HT1080 (cell line): ENCODE results near the gene ADAMTSL5. TPM values are rescaled to one million over a fixed set of nuclear protein-coding genes. Genes with fewer than 3 reads are reported as not detected.

Source experiments
- DNase-seq: peaks from one replicate; pipeline ENCODE4 v3.0.0-alpha.2; 2015; ENCODE audit warnings: low read depth
- total RNA-seq: library from RNA; depleted of rRNA; stranded (reverse); fragments of >200 nt; shearing (Covaris generic); gene quantifications from 2 replicates; pipeline ENCODE4 v1.2.3, GENCODE V29; 2014

ADAMTSL5 gene
- total RNA-seq, 1 experiment from 2014 or later: 5.5 TPM

DNA sequence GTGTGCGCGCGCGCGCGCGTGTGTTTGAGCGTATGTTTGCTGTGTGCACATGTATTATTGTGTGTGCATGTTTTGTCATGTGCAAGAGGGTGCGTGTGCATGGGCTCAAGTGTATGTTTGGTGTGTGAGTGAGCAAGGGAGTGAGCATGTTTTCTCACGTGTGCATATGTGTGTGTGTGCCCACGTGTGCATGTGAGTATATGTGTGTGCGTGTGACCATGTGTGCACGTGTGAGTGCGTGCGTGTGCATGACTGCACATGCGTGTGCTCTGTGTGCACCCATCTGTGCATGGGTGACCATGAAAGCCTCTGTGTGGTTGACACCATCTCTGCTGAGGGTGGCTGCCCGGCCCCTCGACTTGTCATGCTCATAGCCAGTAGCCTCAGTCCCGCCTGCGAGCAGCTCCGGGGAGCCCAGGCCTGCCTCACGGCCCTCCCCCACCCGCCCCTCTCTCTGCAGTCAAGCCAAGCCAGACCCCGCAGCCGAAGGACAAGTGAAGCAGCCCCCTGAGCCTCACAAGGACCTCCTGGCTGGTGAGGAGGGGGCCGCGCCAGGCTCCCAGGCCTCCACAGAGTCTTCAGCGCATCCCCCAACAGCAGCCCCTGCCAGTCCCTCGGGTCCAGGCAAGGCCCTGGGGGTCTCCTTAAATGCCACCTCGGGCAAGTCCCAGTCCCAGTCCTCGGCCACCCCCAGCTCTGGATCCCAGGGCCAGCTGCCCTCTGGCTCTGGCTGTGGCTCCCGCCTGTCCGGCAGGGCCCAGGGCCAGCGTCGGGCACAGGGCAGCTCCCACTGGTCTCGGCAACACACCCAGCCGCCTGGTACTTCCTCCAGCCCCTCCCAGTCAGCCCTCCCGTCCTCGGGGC, 15.9 kb downstream of the ADAMTSL5 start:
- no peak for DNase-seq

DNA sequence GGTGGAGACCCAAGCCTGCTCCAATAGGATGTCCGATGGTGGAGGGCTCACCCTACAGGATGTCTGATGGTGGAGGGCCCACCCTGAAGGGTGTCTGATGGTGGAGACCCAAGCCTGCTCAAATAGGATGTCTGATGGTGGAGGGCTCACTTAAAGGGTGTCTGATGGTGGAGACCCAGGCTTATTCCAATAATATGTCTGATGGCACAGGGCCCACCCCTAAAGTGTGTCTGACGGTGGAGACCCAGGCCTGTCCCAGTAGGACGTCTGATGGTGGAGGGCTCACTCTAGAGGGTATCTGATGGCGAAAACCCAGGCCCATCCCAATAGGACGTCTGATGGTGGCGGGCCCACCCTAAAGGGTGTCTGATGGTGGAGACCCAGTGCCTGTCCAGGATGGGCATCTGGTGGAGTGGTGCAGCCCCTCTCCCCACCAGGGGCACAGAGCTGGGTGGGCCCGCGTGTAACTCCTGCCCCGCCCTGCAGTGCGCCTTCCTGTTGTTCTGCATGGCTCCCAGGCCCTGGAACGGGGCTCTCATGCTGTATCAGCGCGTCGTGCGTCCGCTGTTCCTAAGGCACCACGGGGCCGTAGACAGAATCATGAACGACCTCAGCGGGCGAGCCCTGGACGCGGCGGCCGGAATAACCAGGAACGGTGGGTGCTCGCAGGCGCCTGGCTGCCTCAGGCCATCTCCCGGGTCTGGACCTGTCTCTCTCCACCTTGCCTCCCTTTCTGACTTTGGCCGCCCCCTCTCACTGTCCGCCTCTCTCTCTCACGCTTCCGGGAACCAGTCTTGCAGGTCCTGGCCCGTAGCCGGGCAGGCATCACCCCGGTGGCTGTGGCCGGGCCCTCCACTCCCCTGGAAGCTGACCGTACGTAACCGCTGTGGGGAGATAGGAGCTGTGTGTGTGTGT, 16.8 kb downstream of the ADAMTSL5 start:
- DNase-seq: no peak

DNA sequence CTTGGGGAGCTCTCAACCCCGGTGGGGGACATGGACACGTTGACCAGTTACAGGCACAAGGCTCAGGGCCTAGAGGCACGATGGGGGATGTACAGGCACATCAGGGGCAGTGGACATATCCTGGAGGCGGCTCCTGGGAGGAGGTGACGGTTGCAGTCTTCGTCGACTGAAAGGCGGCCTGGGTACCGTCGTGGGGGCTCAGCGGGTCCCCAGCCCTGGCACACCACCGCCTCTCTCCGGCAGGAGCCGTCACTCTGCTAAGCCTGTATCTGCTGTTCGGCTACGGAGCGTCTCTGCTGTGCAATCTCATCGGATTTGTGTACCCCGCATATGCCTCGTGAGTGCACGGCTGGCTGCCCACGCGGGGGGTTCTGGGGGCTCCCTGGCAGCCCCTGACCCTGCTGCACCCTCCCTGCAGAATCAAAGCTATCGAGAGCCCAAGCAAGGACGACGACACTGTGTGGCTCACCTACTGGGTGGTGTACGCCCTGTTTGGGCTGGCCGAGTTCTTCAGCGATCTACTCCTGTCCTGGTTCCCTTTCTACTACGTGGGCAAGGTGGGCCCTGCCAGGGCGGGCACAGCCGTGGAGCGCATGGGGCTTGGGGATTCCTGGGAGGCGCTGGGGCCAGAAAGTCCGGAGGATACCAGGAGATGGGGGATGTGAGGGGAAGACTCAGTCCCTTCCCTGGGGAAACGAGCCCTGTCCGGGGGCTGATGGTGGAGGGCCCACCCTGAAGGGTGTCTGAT, 17.6 kb downstream of the ADAMTSL5 start:
- no peak for DNase-seq

DNA sequence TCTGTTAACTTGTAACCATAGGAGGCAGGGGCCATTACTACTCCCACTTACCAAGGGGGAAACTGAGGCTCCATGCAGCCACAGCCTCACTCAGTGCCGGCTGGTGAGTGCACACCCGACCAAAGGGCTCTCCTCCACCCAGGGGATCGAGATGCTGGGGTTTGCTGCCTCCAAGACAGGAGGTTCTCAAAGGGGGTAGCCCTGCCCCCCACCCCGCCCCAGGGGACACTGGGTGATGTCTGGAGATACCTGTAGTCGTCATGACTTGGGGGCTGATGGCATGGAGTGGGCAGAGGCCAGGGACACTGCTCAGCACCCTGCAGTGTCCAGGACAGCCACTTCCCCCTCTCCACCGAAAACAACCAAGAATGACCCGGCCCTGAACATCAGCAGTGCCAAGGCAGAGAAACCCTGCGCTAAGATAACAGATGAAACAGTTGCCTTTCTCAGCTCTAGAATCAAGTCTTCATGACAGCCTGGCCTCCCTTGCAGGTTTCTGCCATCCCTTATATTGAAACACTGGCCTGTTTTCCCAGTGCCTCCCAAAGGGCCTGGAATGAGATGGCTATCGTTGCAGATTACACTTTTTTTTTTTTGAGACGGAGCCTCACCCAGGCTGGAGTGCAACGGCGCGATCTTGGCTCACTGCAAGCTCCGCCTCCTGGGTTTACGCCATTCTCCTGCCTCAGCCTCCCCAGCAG, 18.6 kb downstream of the ADAMTSL5 start:
- DNase-seq: no peak

DNA sequence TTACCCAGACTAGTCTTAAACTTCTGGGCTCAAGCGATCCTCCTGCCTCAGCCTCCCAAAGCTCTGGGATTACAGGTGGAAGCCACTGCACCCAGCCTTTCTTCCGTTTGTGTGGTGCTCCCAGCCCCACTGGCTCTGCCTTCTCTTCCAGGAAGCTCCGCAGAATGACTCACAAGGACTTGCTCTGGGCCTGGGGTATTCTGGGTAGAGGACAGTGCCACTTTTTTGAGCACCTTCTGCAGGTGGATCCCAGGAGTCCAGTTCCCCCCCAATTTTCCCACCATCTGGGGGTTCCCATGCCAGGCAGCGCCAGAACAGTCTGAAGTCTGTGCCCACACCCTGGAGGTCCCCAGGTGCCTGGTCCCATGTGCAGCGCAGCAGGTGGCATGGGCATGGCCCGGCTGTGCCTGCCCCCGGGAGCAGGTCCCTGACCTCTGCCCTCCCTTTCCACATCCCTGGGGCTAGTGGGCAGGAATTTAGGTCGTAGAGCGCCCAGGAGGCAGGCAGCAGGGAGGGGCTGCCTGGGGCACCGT, 20.3 kb downstream of the ADAMTSL5 start:
- peak; percentile 50 for DNase-seq

DNA sequence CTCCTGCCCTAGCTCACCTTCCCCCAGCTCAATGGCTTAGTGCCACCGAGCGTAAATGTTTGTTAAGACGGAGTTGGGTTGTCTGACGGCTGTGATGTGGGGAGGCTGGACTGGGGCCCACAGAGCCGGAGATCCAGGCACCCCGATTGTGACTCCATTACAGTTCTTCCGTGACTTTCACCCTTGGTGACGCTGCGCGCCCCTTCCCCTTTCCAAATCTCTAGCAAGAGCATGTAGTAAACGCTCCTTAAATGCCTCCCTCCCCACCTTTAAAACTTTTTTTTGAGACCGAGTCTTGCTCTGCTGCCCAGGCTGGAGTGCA, 21.0 kb downstream of the ADAMTSL5 start:
- DNase-seq: no peak

DNA sequence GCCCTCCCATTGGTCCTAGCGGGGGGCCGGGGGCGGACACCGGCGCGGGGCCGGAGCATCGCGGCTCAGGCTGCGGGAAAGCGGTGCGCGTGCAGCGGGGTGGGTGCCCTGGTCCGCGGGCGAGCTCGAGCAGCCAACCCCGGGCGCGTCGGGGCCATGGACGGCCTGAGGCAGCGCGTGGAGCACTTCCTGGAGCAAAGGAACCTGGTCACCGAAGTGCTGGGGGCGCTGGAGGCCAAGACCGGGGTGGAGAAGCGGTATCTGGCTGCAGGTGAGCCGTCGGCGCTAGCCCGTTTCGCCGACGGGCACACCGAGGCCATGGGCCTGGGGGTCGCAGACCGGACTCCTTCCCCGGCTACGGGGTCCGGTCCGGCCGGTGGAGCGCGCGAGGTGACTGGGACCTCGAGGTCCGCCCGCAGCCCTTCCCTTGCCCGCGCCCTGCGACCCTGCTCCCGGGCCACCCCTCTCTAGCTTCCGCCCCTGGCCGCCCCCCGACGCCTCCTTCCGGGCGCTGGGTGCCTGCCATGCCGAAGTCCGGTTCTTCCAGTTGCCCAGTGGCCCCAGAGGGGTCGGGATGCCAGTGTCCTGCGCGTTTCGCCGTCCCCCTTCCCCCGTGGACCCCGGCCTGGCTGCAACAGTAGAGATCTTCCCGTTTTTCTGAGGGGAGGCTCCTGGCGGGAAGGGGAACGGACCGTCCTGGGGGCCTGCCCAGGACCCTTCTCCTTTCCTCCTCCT, 21.5 kb downstream of the ADAMTSL5 start, which contains the start of gene REEP6:
TSS of gene REEP6 (plus strand) at position 68 of the 735 bp plus-strand sequence. CDS start at position 157, 89 bp downstream.
- no peak for DNase-seq

DNA sequence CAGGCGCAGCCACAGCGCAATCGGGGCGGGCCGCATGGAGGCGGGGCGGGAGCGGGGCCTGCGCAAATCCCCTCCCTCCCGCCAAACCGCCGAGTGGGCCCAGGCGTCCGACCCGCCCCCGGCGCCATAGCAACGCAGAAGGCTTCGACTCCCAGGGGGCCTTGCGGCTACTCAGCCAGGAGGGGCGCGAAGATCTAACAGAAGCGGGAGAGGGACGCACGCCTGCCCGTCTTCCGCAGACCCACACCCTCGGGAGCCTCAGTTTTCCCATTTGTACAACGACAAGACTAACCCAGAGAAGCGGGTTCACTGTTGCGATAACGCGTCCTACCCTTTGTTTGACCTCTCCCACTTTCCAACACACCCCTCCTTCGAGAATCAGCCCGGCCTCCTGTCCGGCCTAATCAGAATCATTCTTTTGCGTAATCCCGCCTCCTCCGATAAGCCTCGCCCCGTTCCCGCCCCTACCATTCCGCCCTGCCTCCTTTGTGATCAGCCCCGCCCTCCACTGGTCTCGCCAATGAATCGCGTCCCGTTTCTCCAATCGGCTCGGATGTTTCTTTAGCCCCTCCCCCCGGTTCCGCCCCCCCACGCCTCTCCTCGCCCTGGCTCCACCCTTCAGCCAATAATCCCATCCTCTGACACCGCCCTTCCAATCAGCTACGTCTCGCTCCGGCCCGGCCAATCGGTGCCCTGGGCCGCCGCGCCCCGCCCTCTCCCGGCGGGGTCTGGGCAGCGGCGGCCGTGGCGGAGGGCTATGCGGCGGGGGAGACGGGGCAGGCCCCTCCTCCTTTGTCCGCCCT, 22.3 kb downstream of the ADAMTSL5 start, which contains the start of gene PCSK4:
TSS of gene PCSK4 (minus strand) at position 40 of the 803 bp plus-strand sequence. CDS start at position 36, 4 bp downstream.
- peak; percentile 95 for DNase-seq

DNA sequence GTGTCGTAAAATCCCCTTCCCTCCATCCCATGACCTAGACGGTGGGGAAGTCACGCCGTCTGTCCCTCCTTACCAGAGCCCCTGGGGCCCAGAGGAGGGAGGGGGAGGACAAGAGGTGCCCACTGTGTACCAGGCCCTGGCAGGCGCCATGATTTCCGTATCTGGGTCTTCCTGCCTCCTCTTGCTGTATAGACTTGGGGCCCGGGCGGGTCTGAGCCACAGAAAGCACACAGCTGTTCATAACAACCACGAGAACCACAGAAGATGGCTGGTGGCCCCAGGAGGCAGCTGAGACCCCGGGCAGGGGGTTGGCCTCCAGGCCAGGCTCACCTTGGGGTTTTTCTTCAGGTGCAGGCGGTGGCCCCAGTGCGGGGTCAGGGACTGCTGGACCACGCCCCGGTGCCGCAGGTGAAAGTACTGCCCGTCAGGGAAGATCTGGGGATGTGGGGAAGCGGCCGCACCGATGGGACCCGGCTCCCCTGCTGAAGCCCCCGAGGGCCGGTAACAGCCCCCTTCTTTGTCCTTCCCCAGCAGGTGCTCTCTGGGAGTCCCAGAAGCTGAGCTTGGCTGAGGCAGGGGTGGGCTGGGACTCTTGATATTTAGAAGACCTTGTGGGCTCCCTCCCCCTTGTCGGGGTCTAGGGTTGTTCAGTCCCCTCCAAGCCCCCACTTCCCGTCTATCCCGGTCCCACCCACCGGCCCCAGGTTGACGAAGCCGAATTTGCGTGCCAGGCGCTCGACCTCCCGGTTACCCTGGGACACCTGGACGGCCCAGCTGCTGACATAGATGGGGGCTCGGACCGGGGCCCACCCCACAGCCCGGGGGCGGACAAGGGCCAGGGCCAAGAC, 23.1 kb downstream of the ADAMTSL5 start:
- no peak for DNase-seq

DNA sequence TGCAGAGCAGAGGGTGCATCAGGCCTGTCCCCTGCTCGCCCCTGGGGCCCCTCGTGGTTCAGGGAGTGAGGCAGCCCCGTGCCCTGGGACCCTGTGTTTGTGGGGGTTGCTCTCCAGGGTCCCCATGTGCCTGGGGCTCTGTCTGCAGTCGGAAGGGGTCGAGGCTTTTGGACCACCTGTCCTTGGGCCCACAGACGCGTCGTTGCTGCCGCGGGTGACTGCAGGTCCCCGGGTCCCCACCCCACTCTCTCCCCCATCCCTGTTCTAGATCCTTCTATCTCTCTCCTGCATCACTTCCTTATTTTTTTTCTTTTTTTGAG, 24.6 kb downstream of the ADAMTSL5 start:
- no peak for DNase-seq

DNA sequence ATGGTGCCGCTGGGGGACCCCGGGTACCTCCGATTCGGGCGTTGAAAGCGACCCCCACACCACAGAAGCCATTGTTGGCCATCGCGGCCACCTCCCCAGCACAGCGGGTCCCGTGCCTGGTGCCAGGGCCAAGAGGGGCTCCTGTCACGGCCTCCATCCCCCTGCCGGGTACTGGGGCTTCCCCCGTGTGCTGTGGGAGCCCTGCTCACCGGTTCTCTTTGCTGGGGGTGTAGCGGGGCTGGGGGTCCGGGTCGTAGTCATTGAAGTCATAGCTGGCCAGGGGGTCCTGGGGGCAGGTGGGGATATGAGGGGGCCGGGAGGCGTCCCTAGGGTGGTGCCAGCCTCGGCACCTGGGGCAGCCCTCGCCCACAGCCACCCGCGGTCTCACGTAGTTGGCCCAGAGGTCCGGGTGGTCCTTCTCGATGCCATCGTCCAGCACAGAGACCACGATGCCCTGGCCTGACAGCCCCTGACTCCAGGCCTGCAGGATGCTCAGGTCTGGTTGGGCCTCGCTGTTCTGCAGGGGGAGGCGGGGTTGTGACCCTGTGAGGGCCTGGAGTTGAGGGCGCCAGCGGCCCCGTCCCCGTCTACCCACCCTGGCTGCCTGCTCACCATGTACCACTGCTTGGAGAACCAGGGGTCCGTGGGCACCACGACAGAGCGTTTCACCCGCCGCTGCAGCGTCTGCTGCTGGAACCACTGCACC, 25.1 kb downstream of the ADAMTSL5 start:
- DNase-seq: no peak

DNA sequence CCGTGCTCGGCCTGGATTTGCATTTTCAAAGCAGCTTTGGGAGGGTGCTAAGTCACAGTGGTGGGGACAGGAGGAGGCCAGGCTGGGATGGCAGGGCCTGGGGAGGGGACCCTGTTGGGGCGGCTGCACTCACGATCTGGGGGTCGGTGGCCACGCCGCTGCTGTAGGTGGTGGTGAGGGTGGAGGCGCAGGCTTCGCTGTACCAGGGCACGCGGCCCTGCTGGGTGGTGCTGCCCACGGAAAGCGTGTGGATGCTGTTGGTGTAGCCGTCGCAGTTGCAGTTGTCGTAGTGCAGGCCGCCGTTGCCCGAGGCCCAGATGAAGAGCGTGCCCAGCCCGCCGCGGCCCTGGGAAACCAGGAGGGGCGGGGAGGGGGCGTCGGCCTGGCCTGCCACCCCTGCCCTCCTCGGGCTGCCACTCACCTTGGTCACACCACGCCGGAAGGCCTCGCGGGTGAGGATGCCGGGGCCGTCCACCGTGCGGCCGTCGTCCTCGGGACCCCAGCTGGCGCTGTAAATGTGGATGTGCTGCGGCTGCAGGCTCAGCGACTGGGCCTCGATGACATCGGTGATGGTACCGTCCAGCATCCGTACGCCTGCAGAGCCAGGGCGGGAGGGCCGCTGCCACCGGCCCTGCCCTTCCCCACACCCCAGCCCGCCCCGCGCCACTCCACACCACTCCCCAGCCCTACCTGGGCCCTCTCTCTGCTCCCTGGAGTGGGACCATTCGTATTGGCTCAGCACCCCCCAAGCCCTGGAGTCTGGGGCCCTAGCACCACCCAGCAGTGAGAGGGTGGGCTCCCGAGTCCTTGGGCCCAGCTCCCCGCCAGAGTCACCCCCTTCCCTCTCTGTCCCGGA, 25.9 kb downstream of the ADAMTSL5 start:
- no peak for DNase-seq

DNA sequence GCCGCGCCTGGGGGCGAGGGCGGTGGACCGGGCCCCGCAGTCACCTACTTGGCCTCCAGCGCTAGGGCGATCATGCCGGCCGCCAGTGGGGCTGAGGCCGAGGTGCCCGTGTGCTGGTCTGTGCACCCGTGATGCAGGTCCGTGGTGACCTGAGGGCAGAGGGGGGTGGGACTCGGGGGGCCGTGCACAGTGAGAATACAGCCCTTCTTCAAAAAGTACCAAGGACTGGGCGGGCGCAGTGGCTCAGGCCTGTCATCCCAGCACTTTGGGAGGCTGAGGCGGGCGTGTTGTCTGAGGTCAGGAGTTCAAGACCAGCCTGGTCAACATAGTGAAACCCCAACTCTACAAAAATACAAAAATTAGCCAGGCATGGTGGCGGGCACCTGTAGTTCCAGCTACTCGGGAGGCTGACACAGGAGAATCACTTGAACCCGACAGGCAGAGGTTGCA, 28.8 kb downstream of the ADAMTSL5 start:
- no peak for DNase-seq

DNA sequence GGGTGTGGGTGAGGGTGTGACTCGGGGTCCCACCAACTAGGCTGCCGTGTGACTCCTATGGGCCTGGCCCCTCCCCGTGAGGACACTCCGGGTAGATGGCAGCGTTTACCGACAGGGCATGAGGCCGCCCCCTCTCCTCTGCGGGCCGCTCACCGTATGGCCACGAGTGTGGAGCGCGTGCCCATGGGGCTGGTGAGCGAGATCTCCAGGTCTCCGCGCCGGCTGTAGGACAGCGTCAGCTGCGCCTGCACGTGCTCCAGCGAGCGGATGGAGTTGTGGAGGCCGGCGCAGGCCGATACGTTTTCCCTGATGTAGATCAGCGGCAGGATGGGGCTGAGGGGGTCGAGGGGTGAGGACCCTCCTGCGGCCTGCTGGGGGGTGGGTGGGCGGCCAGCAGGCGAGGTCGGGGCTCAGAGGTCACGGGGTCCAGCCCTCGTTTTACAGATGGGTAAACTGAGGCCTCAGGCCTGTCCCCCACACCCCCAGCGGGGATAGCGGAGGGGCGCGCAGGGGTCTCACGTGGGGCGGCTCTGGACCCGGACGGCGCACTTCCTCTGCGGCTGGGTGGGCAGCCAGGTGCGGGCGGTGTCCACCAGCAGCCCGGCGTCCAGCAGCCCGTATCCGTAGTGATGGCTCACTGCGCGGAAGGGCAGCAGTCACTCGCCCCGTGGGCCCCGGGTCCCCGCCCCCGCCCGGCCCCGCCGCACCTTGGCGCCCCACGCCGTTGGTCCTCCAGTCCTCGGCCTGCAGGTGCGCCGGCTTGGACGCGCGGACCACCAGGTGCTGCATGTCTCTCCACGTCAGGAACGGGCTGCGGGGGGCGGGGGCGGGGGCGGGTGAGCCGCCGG, 29.5 kb downstream of the ADAMTSL5 start:
- DNase-seq: no peak

DNA sequence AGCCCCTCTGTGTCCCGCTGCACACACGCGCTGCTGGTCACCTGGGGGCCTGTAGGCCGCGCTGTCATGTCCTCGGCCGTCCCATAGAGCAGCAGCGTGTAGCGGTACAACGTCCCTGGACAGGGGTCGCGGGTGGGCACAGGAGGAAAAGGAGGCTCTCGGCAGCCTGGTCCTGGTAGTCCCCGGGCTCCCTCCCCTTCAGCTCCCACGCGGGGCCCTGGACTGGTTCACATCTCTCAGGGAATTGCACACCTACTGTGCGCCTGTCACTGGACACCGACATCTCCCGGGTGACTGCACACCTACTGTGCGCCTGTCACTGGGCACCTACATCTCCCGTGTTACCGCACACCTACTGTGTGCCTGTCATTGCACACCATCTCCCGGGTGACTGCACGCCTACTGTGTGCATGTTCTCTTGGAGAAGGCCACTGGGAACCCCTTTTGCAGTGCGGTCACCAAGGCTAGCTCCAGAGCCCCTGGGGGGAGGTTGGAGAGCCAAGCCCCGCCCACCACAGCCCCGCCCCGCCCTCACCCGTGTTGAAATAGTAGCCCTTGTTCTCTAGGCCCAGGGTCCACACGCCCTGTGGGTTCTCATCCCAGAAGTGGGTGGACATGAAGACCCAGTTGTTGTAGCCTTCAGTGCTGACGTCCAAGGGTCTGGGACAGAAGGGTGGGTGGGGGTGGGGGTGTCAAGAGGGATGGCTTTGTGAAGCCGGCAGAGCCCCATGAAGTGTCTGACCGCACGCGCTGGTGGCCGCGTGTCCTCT, 30.3 kb downstream of the ADAMTSL5 start:
- no peak for DNase-seq
